Measurements from ENCODE around the gene PLEKHG7.
A peak's percentile ranks its signal among the peaks of the same experiment; 100 is the strongest.
"Not testable (repeated sequence)": the region's sequence is repeated elsewhere in the genome, so short reads cannot be mapped to it uniquely, and the experiment has no call there.

PLEKHG7 gene

GRCh38 chr12:92702754-92703679, at the start of gene PLEKHG7:
PLEKHG7 (plus strand) TSS chr12:92702989; CDS start chr12:92706632, 3,643 bp downstream.
- no peak for DNase-seq

- DNase-seq, result not testable (repeated sequence)
Measured at GRCh38 chr12:92654256-92654655, 48.5 kb upstream of the PLEKHG7 start.

- no peak for DNase-seq
Measured at GRCh38 chr12:92654929-92655328, 47.9 kb upstream of the PLEKHG7 start.

- DNase-seq, result no peak
Measured at GRCh38 chr12:92656911-92657310, 45.9 kb upstream of the PLEKHG7 start.

- no peak for DNase-seq
Measured at GRCh38 chr12:92657770-92658169, 45.0 kb upstream of the PLEKHG7 start.

GRCh38 chr12:92658611-92659010, 44.2 kb upstream of the PLEKHG7 start:
- no peak for DNase-seq

- no peak for DNase-seq
Measured at GRCh38 chr12:92661269-92661668, 41.5 kb upstream of the PLEKHG7 start.

- no peak for DNase-seq
Measured at GRCh38 chr12:92665496-92665895, 37.3 kb upstream of the PLEKHG7 start.

- no peak for DNase-seq
Measured at GRCh38 chr12:92668739-92669138, 34.0 kb upstream of the PLEKHG7 start.

- not testable (repeated sequence) for DNase-seq
Measured at GRCh38 chr12:92671524-92671923, 31.3 kb upstream of the PLEKHG7 start.

GRCh38 chr12:92673756-92674155, 29.0 kb upstream of the PLEKHG7 start:
- DNase-seq, result no peak

- no peak for DNase-seq
Measured at GRCh38 chr12:92674500-92674899, 28.3 kb upstream of the PLEKHG7 start.

- no peak for DNase-seq
Measured at GRCh38 chr12:92675092-92675865, 27.5 kb upstream of the PLEKHG7 start.

GRCh38 chr12:92676710-92677109, 26.1 kb upstream of the PLEKHG7 start:
- DNase-seq, result no peak

- DNase-seq, result no peak
Measured at GRCh38 chr12:92690601-92691000, 12.2 kb upstream of the PLEKHG7 start.

GRCh38 chr12:92695056-92695455, 7.7 kb upstream of the PLEKHG7 start:
- no peak for DNase-seq

GRCh38 chr12:92695577-92695976, 7.2 kb upstream of the PLEKHG7 start:
- DNase-seq, result no peak

GRCh38 chr12:92696216-92696615, 6.6 kb upstream of the PLEKHG7 start:
- DNase-seq, result peak; percentile 37 to 62

- DNase-seq, result no peak
Measured at GRCh38 chr12:92698474-92698873, 4.3 kb upstream of the PLEKHG7 start.

- no peak for DNase-seq
Measured at GRCh38 chr12:92701441-92701840, 1.3 kb upstream of the PLEKHG7 start.

- DNase-seq, result no peak
Measured at GRCh38 chr12:92703786-92704185, 997 bp downstream of the PLEKHG7 start.

GRCh38 chr12:92706594-92706993, 3.8 kb downstream of the PLEKHG7 start:
- no peak for DNase-seq

GRCh38 chr12:92707926-92708325, 5.1 kb downstream of the PLEKHG7 start:
- no peak for DNase-seq

- no peak for DNase-seq
Measured at GRCh38 chr12:92715625-92716024, 12.8 kb downstream of the PLEKHG7 start.
